ENCODE measurements around the gene ASPDH. TPM values are rescaled to one million over a fixed set of nuclear protein-coding genes. Genes with fewer than 3 reads are reported as not detected.

Gene ASPDH
- polyA plus RNA-seq, 2 of the 4 experiments (the other 2 are of a cell fraction), result not detected

DNA sequence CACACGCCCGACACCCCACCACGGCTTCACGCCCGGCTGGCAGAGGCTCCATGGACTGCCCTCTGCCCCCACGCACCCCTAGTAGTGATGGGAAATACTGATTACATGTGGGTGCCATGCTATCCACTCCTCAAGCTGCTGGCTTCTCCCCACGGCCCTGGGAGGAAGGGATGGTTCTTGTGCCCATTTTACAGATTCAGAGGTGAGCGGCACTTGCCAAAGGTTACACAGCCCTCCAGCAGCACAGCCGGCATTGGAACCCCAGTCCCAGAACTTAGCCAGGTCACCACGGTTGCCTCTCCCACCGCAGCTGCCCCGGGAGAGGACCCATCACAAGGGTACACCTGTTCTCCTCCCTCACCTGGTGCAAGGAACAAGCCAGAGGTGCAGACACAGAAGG lies 41.3 kb upstream of the ASPDH start (continued):
- TF ChIP-seq, protein P1, sequence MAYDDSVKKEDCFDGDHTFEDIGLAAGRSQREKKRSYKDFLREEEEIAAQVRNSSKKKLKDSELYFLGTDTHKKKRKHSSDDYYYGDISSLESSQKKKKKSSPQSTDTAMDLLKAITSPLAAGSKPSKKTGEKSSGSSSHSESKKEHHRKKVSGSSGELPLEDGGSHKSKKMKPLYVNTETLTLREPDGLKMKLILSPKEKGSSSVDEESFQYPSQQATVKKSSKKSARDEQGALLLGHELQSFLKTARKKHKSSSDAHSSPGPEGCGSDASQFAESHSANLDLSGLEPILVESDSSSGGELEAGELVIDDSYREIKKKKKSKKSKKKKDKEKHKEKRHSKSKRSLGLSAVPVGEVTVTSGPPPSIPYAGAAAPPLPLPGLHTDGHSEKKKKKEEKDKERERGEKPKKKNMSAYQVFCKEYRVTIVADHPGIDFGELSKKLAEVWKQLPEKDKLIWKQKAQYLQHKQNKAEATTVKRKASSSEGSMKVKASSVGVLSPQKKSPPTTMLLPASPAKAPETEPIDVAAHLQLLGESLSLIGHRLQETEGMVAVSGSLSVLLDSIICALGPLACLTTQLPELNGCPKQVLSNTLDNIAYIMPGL (CRISPR knock-in tag; IDR thresholded peaks at IDR 0.05; ENCODE audit: borderline replicate concordance), result no peak
- TF ChIP-seq NPAS2 (CRISPR knock-in tag; IDR thresholded peaks at IDR 0.05; ENCODE audit: borderline replicate concordance) (no peak), CBX8 (IDR thresholded peaks at IDR 0.05) (no peak), JUN (IDR thresholded peaks at IDR 0.05) (no peak), POLR2A (IDR thresholded peaks at IDR 0.05; ENCODE audit: low read length) (no peak)

DNA sequence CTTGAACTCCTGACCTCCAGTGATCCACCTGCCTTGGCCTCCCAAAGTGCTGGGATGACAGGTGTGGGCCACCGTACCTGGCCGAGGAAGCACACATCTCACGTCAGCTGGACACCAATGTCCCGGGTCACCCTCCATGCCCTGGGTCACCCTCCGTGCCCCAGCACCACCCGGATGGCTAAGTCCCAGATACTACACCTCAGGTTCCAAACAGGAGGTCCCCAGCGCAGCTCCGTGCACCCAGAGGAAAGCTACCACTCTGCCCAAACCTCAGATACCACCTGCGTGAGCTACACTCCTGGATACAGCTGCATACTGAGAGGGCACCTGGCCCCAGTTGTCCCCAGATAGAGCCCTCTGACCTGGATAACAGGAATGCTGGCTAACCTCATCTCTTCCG lies 40.5 kb upstream of the ASPDH start:
- Histone ChIP-seq H3K27ac (no peak overlapping the region), H3K4me3 (no peak overlapping the region), H3K4me1 (peaks cover 14% of the 10 kb centered on the region), H3K9me3 (no peaks in the 10 kb centered on the region), H3K4me2 (no peak overlapping the region)
- DNase-seq (ENCODE audit: low read depth in 1 of 2, low spot score in 1 of 2) (no peak), ATAC-seq (no peak), FAIRE-seq (no peak)
- WGBS (ENCODE audit: missing lambda C conversion rate), result 82% methylated on average over 10 of the region's 10 CpGs
- no peak for TF ChIP-seq EHMT2 (IDR thresholded peaks at IDR 0.05; ENCODE audit: low read depth)
- TF ChIP-seq, protein P2, sequence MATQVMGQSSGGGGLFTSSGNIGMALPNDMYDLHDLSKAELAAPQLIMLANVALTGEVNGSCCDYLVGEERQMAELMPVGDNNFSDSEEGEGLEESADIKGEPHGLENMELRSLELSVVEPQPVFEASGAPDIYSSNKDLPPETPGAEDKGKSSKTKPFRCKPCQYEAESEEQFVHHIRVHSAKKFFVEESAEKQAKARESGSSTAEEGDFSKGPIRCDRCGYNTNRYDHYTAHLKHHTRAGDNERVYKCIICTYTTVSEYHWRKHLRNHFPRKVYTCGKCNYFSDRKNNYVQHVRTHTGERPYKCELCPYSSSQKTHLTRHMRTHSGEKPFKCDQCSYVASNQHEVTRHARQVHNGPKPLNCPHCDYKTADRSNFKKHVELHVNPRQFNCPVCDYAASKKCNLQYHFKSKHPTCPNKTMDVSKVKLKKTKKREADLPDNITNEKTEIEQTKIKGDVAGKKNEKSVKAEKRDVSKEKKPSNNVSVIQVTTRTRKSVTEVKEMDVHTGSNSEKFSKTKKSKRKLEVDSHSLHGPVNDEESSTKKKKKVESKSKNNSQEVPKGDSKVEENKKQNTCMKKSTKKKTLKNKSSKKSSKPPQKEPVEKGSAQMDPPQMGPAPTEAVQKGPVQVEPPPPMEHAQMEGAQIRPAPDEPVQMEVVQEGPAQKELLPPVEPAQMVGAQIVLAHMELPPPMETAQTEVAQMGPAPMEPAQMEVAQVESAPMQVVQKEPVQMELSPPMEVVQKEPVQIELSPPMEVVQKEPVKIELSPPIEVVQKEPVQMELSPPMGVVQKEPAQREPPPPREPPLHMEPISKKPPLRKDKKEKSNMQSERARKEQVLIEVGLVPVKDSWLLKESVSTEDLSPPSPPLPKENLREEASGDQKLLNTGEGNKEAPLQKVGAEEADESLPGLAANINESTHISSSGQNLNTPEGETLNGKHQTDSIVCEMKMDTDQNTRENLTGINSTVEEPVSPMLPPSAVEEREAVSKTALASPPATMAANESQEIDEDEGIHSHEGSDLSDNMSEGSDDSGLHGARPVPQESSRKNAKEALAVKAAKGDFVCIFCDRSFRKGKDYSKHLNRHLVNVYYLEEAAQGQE (IDR thresholded peaks at IDR 0.05), result no peak
- TF ChIP-seq KDM1A (IDR thresholded peaks at IDR 0.05; ENCODE audit: low read depth), result no peak
- TF ChIP-seq ZNF302 (CRISPR knock-in tag; IDR thresholded peaks at IDR 0.05), result no peak
- TF ChIP-seq, protein P3, sequence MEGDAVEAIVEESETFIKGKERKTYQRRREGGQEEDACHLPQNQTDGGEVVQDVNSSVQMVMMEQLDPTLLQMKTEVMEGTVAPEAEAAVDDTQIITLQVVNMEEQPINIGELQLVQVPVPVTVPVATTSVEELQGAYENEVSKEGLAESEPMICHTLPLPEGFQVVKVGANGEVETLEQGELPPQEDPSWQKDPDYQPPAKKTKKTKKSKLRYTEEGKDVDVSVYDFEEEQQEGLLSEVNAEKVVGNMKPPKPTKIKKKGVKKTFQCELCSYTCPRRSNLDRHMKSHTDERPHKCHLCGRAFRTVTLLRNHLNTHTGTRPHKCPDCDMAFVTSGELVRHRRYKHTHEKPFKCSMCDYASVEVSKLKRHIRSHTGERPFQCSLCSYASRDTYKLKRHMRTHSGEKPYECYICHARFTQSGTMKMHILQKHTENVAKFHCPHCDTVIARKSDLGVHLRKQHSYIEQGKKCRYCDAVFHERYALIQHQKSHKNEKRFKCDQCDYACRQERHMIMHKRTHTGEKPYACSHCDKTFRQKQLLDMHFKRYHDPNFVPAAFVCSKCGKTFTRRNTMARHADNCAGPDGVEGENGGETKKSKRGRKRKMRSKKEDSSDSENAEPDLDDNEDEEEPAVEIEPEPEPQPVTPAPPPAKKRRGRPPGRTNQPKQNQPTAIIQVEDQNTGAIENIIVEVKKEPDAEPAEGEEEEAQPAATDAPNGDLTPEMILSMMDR (IDR thresholded peaks at IDR 0.05), result no peak
- no peak for TF ChIP-seq JUN (IDR thresholded peaks at IDR 0.05)
- no peak for TF ChIP-seq HOXB13 (CRISPR knock-in tag; IDR thresholded peaks at IDR 0.05; ENCODE audit: low read depth)
- no peak for TF ChIP-seq TFCP2L1 (CRISPR knock-in tag; IDR thresholded peaks at IDR 0.05)
- no peak for TF ChIP-seq MYC (IDR thresholded peaks at IDR 0.05; ENCODE audit: borderline replicate concordance, low read length)
- TF ChIP-seq, protein P4, sequence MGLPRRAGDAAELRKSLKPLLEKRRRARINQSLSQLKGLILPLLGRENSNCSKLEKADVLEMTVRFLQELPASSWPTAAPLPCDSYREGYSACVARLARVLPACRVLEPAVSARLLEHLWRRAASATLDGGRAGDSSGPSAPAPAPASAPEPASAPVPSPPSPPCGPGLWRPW (IDR thresholded peaks at IDR 0.05), result no peak
- no peak for TF ChIP-seq RFX5 (IDR thresholded peaks at IDR 0.05)
- TF ChIP-seq, protein P5, sequence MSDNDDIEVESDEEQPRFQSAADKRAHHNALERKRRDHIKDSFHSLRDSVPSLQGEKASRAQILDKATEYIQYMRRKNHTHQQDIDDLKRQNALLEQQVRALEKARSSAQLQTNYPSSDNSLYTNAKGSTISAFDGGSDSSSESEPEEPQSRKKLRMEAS (IDR thresholded peaks at IDR 0.05), result no peak
- ChIA-PET CTCF (interaction anchor here (0.5 to 11.8 kb wide), 11 partner anchors 13 to 230 kb away, joined by 3 to 355 read pairs (median 4); no protein-coding TSS in a partner anchor), POLR2A (interaction anchor here (0.5 kb wide), 1 partner anchor 12 kb away, joined by 9 read pairs; no protein-coding TSS in a partner anchor)

DNA sequence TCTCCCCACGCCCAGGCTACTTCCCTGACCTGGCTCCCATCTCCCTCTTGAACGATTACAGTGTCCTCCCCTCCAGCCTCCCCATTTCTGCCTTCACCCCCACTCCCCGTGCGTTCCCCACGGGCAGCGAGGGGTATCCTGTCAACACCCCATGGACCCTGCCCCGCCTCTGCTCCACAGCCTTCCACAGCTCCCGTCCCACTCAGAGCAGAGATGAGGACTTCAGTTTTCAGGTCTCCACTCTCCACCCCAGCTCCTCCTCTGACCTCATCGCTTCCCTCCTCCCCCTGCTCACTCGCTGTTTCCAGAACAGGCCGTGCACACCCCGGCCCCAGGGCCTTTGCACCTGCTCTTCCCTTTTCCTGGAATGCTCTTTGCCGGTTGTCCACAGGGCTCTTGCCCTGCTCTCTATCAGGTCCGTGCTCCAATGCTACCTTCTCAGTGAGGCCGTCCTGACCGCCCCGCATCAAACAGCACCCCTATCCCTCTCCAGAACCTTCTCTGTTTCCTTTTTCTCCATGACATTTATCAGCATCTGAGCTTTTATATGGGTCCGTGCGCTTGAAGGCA lies 39.5 kb upstream of the ASPDH start:
- POLR2A ChIA-PET, result no interaction called here
- Histone ChIP-seq H3K9me3 (no peaks in the 10 kb centered on the region), H3K4me3 (no peak overlapping the region), H3K4me2 (no peak overlapping the region), H3K27ac (no peak overlapping the region), H3K4me1 (peaks cover 14% of the 10 kb centered on the region)
- no peak for FAIRE-seq
- CTCF ChIA-PET, result interaction anchor here (0.7 to 11.8 kb wide), 9 partner anchors 12 to 231 kb away, joined by 3 to 355 read pairs (median 3); no protein-coding TSS in a partner anchor
- no peak for ATAC-seq
- DNase-seq (ENCODE audit: low read depth in 1 of 2, low spot score in 1 of 2), result no peak
- 59% methylated on average over 19 of the region's 19 CpGs for WGBS (ENCODE audit: missing lambda C conversion rate)
- TF ChIP-seq, protein P6, sequence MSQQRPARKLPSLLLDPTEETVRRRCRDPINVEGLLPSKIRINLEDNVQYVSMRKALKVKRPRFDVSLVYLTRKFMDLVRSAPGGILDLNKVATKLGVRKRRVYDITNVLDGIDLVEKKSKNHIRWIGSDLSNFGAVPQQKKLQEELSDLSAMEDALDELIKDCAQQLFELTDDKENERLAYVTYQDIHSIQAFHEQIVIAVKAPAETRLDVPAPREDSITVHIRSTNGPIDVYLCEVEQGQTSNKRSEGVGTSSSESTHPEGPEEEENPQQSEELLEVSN (IDR thresholded peaks at IDR 0.05; ENCODE audit: borderline replicate concordance, low read depth), result no peak
- TF ChIP-seq, protein P7, sequence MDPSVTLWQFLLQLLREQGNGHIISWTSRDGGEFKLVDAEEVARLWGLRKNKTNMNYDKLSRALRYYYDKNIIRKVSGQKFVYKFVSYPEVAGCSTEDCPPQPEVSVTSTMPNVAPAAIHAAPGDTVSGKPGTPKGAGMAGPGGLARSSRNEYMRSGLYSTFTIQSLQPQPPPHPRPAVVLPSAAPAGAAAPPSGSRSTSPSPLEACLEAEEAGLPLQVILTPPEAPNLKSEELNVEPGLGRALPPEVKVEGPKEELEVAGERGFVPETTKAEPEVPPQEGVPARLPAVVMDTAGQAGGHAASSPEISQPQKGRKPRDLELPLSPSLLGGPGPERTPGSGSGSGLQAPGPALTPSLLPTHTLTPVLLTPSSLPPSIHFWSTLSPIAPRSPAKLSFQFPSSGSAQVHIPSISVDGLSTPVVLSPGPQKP (IDR thresholded peaks at IDR 0.05; ENCODE audit: low read depth, low read length), result no peak
- TF ChIP-seq NPAS2 (CRISPR knock-in tag; IDR thresholded peaks at IDR 0.05; ENCODE audit: borderline replicate concordance) (no peak), PHF8 (IDR thresholded peaks at IDR 0.05; ENCODE audit: borderline replicate concordance, low read depth) (no peak), KDM5A (IDR thresholded peaks at IDR 0.05) (no peak), CHD2 (IDR thresholded peaks at IDR 0.05; ENCODE audit: low read length, partially characterized antibody) (no peak), HOXA7 (CRISPR knock-in tag; IDR thresholded peaks at IDR 0.05) (no peak)
- TF ChIP-seq, protein P8, sequence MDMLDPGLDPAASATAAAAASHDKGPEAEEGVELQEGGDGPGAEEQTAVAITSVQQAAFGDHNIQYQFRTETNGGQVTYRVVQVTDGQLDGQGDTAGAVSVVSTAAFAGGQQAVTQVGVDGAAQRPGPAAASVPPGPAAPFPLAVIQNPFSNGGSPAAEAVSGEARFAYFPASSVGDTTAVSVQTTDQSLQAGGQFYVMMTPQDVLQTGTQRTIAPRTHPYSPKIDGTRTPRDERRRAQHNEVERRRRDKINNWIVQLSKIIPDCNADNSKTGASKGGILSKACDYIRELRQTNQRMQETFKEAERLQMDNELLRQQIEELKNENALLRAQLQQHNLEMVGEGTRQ (IDR thresholded peaks at IDR 0.05), result no peak

Data from A549 (cell line).